SK-N-SH (cell line): ENCODE measurements around the gene VWA3B. TPM values are rescaled to one million over a fixed set of nuclear protein-coding genes. Genes with fewer than 3 reads are reported as not detected.

Experiments used
- CTCF ChIA-PET: fragments of 300-600, 350-600 bp; formaldehyde crosslinking; extraction: SDS; loops from one replicate; lab custom pipeline; 2021; lab: Yijun Ruan, JAX
- POLR2A ChIA-PET: fragments of 350-600 bp; sonication (Branson Sonifier 250); formaldehyde crosslinking; extraction: SDS; loops from one replicate; lab custom pipeline; 2020; ENCODE audit warnings: antibody characterized with exemption, inconsistent platforms; lab: Yijun Ruan, JAX
- DNase-seq: peaks from one replicate; pipeline ENCODE4 v3.0.0; 2012
- H2AFZ ChIP-seq: fragments of 200-600 bp; sonication (generic); 2 replicates; pipeline ENCODE4 v1.8.1; 2016; ENCODE audit warnings: antibody characterized with exemption, mild to moderate bottlenecking, low read depth
- H3F3A ChIP-seq: fragments of 200-600 bp; sonication (generic); replicated peaks from 2 replicates; pipeline ENCODE3; 2016; ENCODE audit warnings: antibody characterized with exemption, mild to moderate bottlenecking; ENCODE audit not compliant: insufficient read depth
- H3K27ac ChIP-seq, 2 experiments: fragments of 200-500 bp in 1 of 2; fragments of 200-600 bp in 1 of 2; sonication (Bioruptor generic) in 1 of 2; sonication (generic), shearing (Covaris generic) in 1 of 2; 2 replicates each; pipeline versions ENCODE4 v1.5.1 to v1.6.1; 2014 to 2016; ENCODE audit warnings: low read depth in 2 of 2, inconsistent platforms in 1 of 2, low read length in 1 of 2, mild to moderate bottlenecking in 1 of 2, mixed read lengths in 1 of 2
- H3K27me3 ChIP-seq: fragments of 200-600 bp; sonication (generic), shearing (Covaris generic); 2 replicates; pipeline ENCODE4 v1.6.1; 2016; ENCODE audit warnings: mixed run types; ENCODE audit not compliant: insufficient read depth
- H3K36me3 ChIP-seq, 2 experiments: fragments of 200-500 bp in 1 of 2; fragments of 200-600 bp in 1 of 2; sonication (Bioruptor generic) in 1 of 2; sonication (generic) in 1 of 2; replicated peaks in 1 of 2; 2 replicates each; pipeline versions ENCODE3 to v1.5.1; 2014 to 2016; ENCODE audit warnings: low read length in 1 of 2, mild to moderate bottlenecking in 1 of 2; ENCODE audit not compliant: insufficient read depth in 2 of 2, control insufficient read depth in 1 of 2
- H3K4me1 ChIP-seq, 2 experiments: fragments of 200-500 bp in 1 of 2; fragments of 200-600 bp in 1 of 2; sonication (Bioruptor generic) in 1 of 2; sonication (generic), shearing (Covaris generic) in 1 of 2; 2 replicates each; pipeline versions ENCODE4 v1.5.1 to v1.6.1; 2014 to 2016; ENCODE audit warnings: low read depth in 1 of 2, low read length in 1 of 2, mixed run types in 1 of 2; ENCODE audit not compliant: insufficient read depth in 2 of 2, control insufficient read depth in 1 of 2
- H3K4me2 ChIP-seq: fragments of 200-600 bp; sonication (generic), shearing (Covaris generic); 2 replicates; pipeline ENCODE4 v1.6.1; 2017; ENCODE audit warnings: mixed run types
- H3K4me3 ChIP-seq, 2 experiments: fragments of 200-500 bp in 1 of 2; fragments of 200-600 bp in 1 of 2; sonication (Bioruptor generic) in 1 of 2; sonication (generic), shearing (Covaris generic) in 1 of 2; 2 replicates each; pipeline versions ENCODE4 v1.5.1 to v1.8.1; 2014 to 2016; ENCODE audit warnings: low read depth in 2 of 2, inconsistent platforms in 1 of 2, low read length in 1 of 2, mild to moderate bottlenecking in 1 of 2, mixed read lengths in 1 of 2, moderate library complexity in 1 of 2
- H3K79me2 ChIP-seq: fragments of 200-600 bp; sonication (generic); 2 replicates; pipeline ENCODE4 v1.8.1; 2017; ENCODE audit warnings: mild to moderate bottlenecking; ENCODE audit not compliant: insufficient read depth
- H3K9ac ChIP-seq: fragments of 200-600 bp; sonication (generic); 2 replicates; pipeline ENCODE4 v1.6.1; 2017; ENCODE audit warnings: mixed run types
- H3K9me2 ChIP-seq: fragments of 200-600 bp; sonication (generic); 2 replicates; pipeline ENCODE4 v1.6.1; 2017; ENCODE audit warnings: mixed run types
- H3K9me3 ChIP-seq: fragments of 200-600 bp; sonication (generic); 2 replicates; pipeline ENCODE4 v1.6.1; 2017; ENCODE audit warnings: mixed run types, mild to moderate bottlenecking, moderate library complexity
- H4K20me1 ChIP-seq: fragments of 200-600 bp; sonication (generic); 2 replicates; pipeline ENCODE4 v1.6.1; 2017; ENCODE audit warnings: mild to moderate bottlenecking, mixed run types; ENCODE audit not compliant: insufficient read depth
- CHD2 ChIP-seq: fragments of 150-350 bp; IDR thresholded peaks from 2 replicates; pipeline ENCODE4 v1.6.1; 2018; ENCODE audit warnings: low read length; ENCODE audit not compliant: partially characterized antibody
- CTCF ChIP-seq: fragments of 200-600 bp; sonication (generic); IDR thresholded peaks from 2 replicates; pipeline ENCODE4 v1.6.1; 2017; ENCODE audit warnings: antibody characterized with exemption, mild to moderate bottlenecking, moderate library complexity
- EZH2phosphoT487 ChIP-seq: fragments of 200-600 bp; sonication (generic); IDR thresholded peaks from 2 replicates; pipeline ENCODE4 v1.6.1; 2017; ENCODE audit warnings: low read depth, mixed run types, mild to moderate bottlenecking, antibody characterized with exemption, moderate library complexity, borderline replicate concordance
- FOSL2 ChIP-seq: IDR thresholded peaks from 2 replicates; pipeline ENCODE4 v1.4.0; 2012; ENCODE audit warnings: low read depth, mild to moderate bottlenecking, moderate library complexity, borderline replicate concordance
- GATA2 ChIP-seq: sonication (generic); formaldehyde crosslinking; IDR thresholded peaks from 2 replicates; pipeline ENCODE4 v1.5.0; 2020; ENCODE audit warnings: mild to moderate bottlenecking, missing genetic modification reagents
- IRF3 ChIP-seq: fragments of 150-350 bp; IDR thresholded peaks from 2 replicates; pipeline ENCODE4 v1.6.1; 2016; ENCODE audit warnings: mild to moderate bottlenecking, low read depth, low read length
- JUND ChIP-seq: IDR thresholded peaks from 2 replicates; pipeline ENCODE4 v1.4.0; 2012
- MEF2A ChIP-seq: IDR thresholded peaks from 2 replicates; pipeline ENCODE4 v1.4.0; 2012; ENCODE audit warnings: low read depth, borderline replicate concordance
- MXI1 ChIP-seq: IDR thresholded peaks from 2 replicates; pipeline ENCODE4 v1.6.1; 2012; ENCODE audit warnings: mild to moderate bottlenecking, low read depth, low read length, improper control_type of control experiment
- NFIC ChIP-seq: IDR thresholded peaks from 2 replicates; pipeline ENCODE4 v1.4.0; 2012; ENCODE audit warnings: borderline replicate concordance
- PBX3 ChIP-seq: IDR thresholded peaks from 2 replicates; pipeline ENCODE4; 2012
- RAD21 ChIP-seq: IDR thresholded peaks from 2 replicates; pipeline ENCODE4 v1.6.1; 2012; ENCODE audit warnings: mild to moderate bottlenecking, low read length
- RCOR1 ChIP-seq: fragments of 150-350 bp; IDR thresholded peaks from 2 replicates; pipeline ENCODE4 v1.6.1; 2017; ENCODE audit warnings: antibody characterized with exemption, low read length
- SMC3 ChIP-seq: IDR thresholded peaks from 2 replicates; pipeline ENCODE4 v1.6.1; 2012; ENCODE audit warnings: low read depth, low read length, improper control_type of control experiment
- TAF1 ChIP-seq: IDR thresholded peaks from 2 replicates; pipeline ENCODE4 v1.6.1; 2012; ENCODE audit warnings: low read depth, mild to moderate bottlenecking, low read length, moderate library complexity, borderline replicate concordance
- YY1 ChIP-seq: IDR thresholded peaks from 2 replicates; pipeline ENCODE4 v1.4.0; 2012; ENCODE audit warnings: low read depth, mild to moderate bottlenecking
- WGBS: methylation state at CpG from one replicate; pipeline ENCODE4 v1.1.6; 2017; ENCODE audit warnings: low lambda C conversion rate; 5-methylcytosine and 5-hydroxymethylcytosine counted together
- polyA plus RNA-seq, 3 experiments: library from polyadenylated mRNA; depleted of rRNA; stranded (reverse); fragments of >200 nt; gene quantifications; 2 replicates each; pipeline ENCODE4 v1.2.3, GENCODE V29; 2012

VWA3B gene
- polyA plus RNA-seq, 1 of the 3 experiments (the other 2 are of a cell fraction), result not detected

- Histone ChIP-seq H3K4me3 (peak overlapping the region; percentile 58 to 67), H3K9me3 (no peaks in the 10 kb centered on the region), H3K9ac (no peak overlapping the region), H3K9me2 (no peaks in the 10 kb centered on the region), H3F3A (no peaks in the 10 kb centered on the region), H2AFZ (peak overlapping the region; percentile 83), H4K20me1 (no peaks in the 10 kb centered on the region), H3K79me2 (no peaks in the 10 kb centered on the region), H3K4me2 (peak overlapping the region; percentile 94), H3K27ac (no peak overlapping the region), H3K36me3 (no peaks in the 10 kb centered on the region), H3K27me3 (peaks cover 44% of the 10 kb centered on the region), H3K4me1 (peaks cover 5 to 12% of the 10 kb centered on the region in 2 experiments; a peak in 1 of 4 replicates)
- 29% methylated on average over 11 of the region's 13 CpGs for WGBS
- CTCF ChIA-PET, result interaction anchor here (1.4 to 1.9 kb wide), 2 partner anchors 12 to 281 kb away, joined by 4 to 5 read pairs; no protein-coding TSS in a partner anchor
- no peak for DNase-seq
- TF ChIP-seq GATA2 (CRISPR knock-in tag), result 0 out of 2 replicates have a peak, but pooled peaks have one; percentile 1
- no peak for TF ChIP-seq JUND
- POLR2A ChIA-PET, result no interaction called here
Measured at GRCh38 chr2:98087447-98088020, 567 bp downstream of the VWA3B start.

GRCh38 chr2:98088261-98088660 lies 1.3 kb downstream of the VWA3B start:
- WGBS, result 76% methylated on average over 5 of the region's 5 CpGs
- H4K20me1 ChIP-seq, result no peaks in the 10 kb centered on the region
- no peaks in the 10 kb centered on the region for H3F3A ChIP-seq
- no peaks in the 10 kb centered on the region for H3K79me2 ChIP-seq
- no peak overlapping the region for H2AFZ ChIP-seq
- no peak overlapping the region for H3K9ac ChIP-seq
- peaks cover 5 to 12% of the 10 kb centered on the region in 2 experiments; a peak in 1 of 4 replicates for H3K4me1 ChIP-seq
- H3K9me3 ChIP-seq, result no peaks in the 10 kb centered on the region
- TF ChIP-seq CTCF, result no peak
- DNase-seq, result no peak
- ChIA-PET CTCF (interaction anchor here (1.4 to 1.9 kb wide), 2 partner anchors 11 to 281 kb away, joined by 4 to 5 read pairs; no protein-coding TSS in a partner anchor), POLR2A (no interaction called here)
- H3K4me2 ChIP-seq, result no peak overlapping the region
- H3K36me3 ChIP-seq, result no peaks in the 10 kb centered on the region
- no peak overlapping the region for H3K4me3 ChIP-seq
- no peak overlapping the region for H3K27ac ChIP-seq
- H3K27me3 ChIP-seq, result peaks cover 44% of the 10 kb centered on the region
- no peaks in the 10 kb centered on the region for H3K9me2 ChIP-seq

GRCh38 chr2:98089941-98090340 lies 3.0 kb downstream of the VWA3B start:
- Histone ChIP-seq H3K27ac (no peak overlapping the region), H3K9ac (no peak overlapping the region), H3K9me3 (no peaks in the 10 kb centered on the region), H3K36me3 (no peaks in the 10 kb centered on the region), H3K4me2 (no peak overlapping the region), H3K9me2 (no peaks in the 10 kb centered on the region), H3K4me1 (peaks cover 5 to 12% of the 10 kb centered on the region in 2 experiments; a peak in 1 of 4 replicates), H3K4me3 (no peak overlapping the region), H3K27me3 (peaks cover 33% of the 10 kb centered on the region), H4K20me1 (no peaks in the 10 kb centered on the region), H3F3A (no peaks in the 10 kb centered on the region), H2AFZ (no peak overlapping the region), H3K79me2 (no peaks in the 10 kb centered on the region)
- CTCF ChIA-PET, result no interaction called here
- POLR2A ChIA-PET, result no interaction called here
- DNase-seq, result no peak
- TF ChIP-seq CHD2 (no peak), MXI1 (no peak), CTCF (no peak), SMC3 (no peak), EZH2phosphoT487 (no peak), PBX3 (no peak), RCOR1 (no peak), YY1 (no peak), FOSL2 (no peak), TAF1 (no peak), IRF3 (no peak), NFIC (no peak), RAD21 (no peak), MEF2A (no peak)
